Lung (tissue), 12 donors: Measurements from ENCODE around the gene ZG16B. TPM values are rescaled to one million over a fixed set of nuclear protein-coding genes. Genes with fewer than 3 reads are reported as not detected.

Experiments
- ATAC-seq: fragments of 200-7000 bp; cut with Tn5 transposase; one replicate; pipeline ENCODE4 v1.9.1; 2020; ENCODE audit warnings: moderate number of reproducible peaks; ENCODE audit not compliant: insufficient read depth, low FRiP score
- DNase-seq, 3 donors: peaks; one replicate each; pipeline ENCODE4 v3.0.0-alpha.2; 2013 to 2017
- H3K27ac ChIP-seq, 2 donors: one replicate each; pipeline ENCODE4 v1.5.1; 2013; ENCODE audit warnings: mild to moderate bottlenecking in 2 of 2, moderate library complexity in 2 of 2, control low read depth in 1 of 2, inconsistent platforms in 1 of 2, low read depth in 1 of 2, low read length in 1 of 2
- H3K27me3 ChIP-seq, 3 donors: one replicate each; pipeline ENCODE4 v1.5.1; 2013; ENCODE audit warnings: low read length in 2 of 3; ENCODE audit not compliant: control insufficient read depth in 3 of 3, insufficient read depth in 3 of 3
- H3K36me3 ChIP-seq, 4 donors: one replicate each; pipeline ENCODE4 v1.5.1; 2013; ENCODE audit warnings: low read length in 4 of 4, mild to moderate bottlenecking in 1 of 4, moderate library complexity in 1 of 4; ENCODE audit not compliant: control insufficient read depth in 4 of 4, insufficient read depth in 4 of 4
- H3K4me1 ChIP-seq, 5 donors: one replicate each; pipeline ENCODE4 v1.5.1; 2013; ENCODE audit warnings: low read length in 5 of 5, mild to moderate bottlenecking in 2 of 5, moderate library complexity in 1 of 5; ENCODE audit not compliant: control insufficient read depth in 5 of 5, insufficient read depth in 5 of 5
- H3K4me3 ChIP-seq: one replicate; pipeline ENCODE4 v1.5.1; 2013; ENCODE audit warnings: mild to moderate bottlenecking, control low read depth, moderate library complexity
- H3K9ac ChIP-seq, 2 donors: one replicate each; pipeline ENCODE4 v1.5.1; 2013; ENCODE audit warnings: low read length in 2 of 2, control low read depth in 1 of 2; ENCODE audit not compliant: insufficient read depth in 1 of 2
- H3K9me3 ChIP-seq, 4 donors: one replicate each; pipeline ENCODE4 v1.5.1; 2013; ENCODE audit warnings: low read length in 3 of 4, mild to moderate bottlenecking in 1 of 4, moderate library complexity in 1 of 4; ENCODE audit not compliant: control insufficient read depth in 4 of 4, insufficient read depth in 3 of 4
- WGBS, 2 donors: extraction: QIAGEN DNeasy Blood & Tissue Kit; methylation state at CpG; one replicate each; pipeline ENCODE4 v1.1.7; 2013; 5-methylcytosine and 5-hydroxymethylcytosine counted together
- polyA plus RNA-seq, 2 donors: library from polyadenylated mRNA; stranded (reverse); fragments of 200-250 nt; gene quantifications; one replicate each; pipeline ENCODE4 v1.2.1, GENCODE V29; 2013
- total RNA-seq, 2 donors: library from RNA; depleted of rRNA in 1 of 2; stranded (reverse); fragments of >200 nt in 1 of 2; gene quantifications; one replicate each; pipeline ENCODE4 v1.2.1, GENCODE V29; 2014 to 2021
- TF ChIP-seq, protein P1 (sequence below): IDR thresholded peaks from 2 replicates; pipeline ENCODE4 v1.5.1; 2012; ENCODE audit warnings: mild to moderate bottlenecking; ENCODE audit errors: control extremely low read depth, extremely low read depth
- donor health status: control.
- donor health status: control.
- donor health status: Bipolar disorder and iron deficiency.
- donor health status: healthy.
- donor health status: DM: yes; HTN: yes; CAD: no.

Gene ZG16B
- total and polyA plus RNA-seq, 4 donors = 2.1 to 6.1 (median 4.3) TPM

DNA sequence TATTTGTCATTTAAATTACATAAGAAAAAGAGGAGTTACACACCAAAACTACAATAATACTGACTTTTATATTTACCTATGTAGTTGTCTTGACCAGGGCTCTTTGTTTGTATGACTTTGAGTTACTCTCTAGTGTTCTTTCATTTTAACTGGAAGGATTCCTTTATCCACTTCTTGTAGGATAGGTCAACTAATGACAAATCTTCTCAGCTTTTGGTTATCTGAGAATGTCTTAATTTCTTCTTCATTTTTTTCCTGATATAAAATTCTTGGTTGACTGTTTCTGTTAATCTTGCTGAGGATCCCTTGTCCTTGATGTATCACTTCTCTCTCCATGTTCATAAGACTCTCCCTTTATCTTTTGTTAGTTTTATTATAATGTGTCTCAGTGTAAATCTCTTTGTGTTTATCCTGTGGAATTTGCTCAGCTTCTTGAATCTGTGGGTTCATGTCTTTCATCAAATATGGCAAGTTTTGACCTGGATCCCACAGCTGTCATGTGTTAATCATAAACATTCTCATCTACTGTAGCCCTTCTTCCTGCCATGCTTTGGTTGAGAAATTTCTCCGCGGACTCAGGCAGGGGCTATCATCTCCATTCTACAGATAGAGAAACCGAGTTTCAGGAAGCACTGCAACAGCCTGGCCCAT, 26.4 kb upstream of the ZG16B start:
- TF ChIP-seq, protein P1, sequence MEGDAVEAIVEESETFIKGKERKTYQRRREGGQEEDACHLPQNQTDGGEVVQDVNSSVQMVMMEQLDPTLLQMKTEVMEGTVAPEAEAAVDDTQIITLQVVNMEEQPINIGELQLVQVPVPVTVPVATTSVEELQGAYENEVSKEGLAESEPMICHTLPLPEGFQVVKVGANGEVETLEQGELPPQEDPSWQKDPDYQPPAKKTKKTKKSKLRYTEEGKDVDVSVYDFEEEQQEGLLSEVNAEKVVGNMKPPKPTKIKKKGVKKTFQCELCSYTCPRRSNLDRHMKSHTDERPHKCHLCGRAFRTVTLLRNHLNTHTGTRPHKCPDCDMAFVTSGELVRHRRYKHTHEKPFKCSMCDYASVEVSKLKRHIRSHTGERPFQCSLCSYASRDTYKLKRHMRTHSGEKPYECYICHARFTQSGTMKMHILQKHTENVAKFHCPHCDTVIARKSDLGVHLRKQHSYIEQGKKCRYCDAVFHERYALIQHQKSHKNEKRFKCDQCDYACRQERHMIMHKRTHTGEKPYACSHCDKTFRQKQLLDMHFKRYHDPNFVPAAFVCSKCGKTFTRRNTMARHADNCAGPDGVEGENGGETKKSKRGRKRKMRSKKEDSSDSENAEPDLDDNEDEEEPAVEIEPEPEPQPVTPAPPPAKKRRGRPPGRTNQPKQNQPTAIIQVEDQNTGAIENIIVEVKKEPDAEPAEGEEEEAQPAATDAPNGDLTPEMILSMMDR = no peak
- WGBS, 2 donors = 85 to 86% methylated on average over 3 of the region's 3 CpGs
- DNase-seq (no peak), ATAC-seq (no peak)
- peaks cover 0 to 2% (median 0%) of the 10 kb centered on the region in 3 donors for H3K27me3 ChIP-seq
- H3K36me3 ChIP-seq = no peaks in the 10 kb centered on the region
- peaks cover 0 to 10% (median 3%) of the 10 kb centered on the region in 4 donors for H3K9me3 ChIP-seq
- no peaks in the 10 kb centered on the region for H3K4me1 ChIP-seq
- no peak overlapping the region for H3K9ac ChIP-seq
- H3K27ac ChIP-seq = no peak overlapping the region
- no peak overlapping the region for H3K4me3 ChIP-seq

GRCh38 chr16:2804728-2805127, 25.4 kb upstream of the ZG16B start:
- no peaks in the 10 kb centered on the region for H3K4me1 ChIP-seq
- DNase-seq (no peak), ATAC-seq (no peak)
- TF ChIP-seq, protein P1 = no peak
- H3K36me3 ChIP-seq = no peaks in the 10 kb centered on the region
- peaks cover 0 to 10% (median 3%) of the 10 kb centered on the region in 4 donors for H3K9me3 ChIP-seq
- no peak overlapping the region for H3K27ac ChIP-seq
- H3K27me3 ChIP-seq = peaks cover 0 to 7% (median 0%) of the 10 kb centered on the region in 3 donors
- H3K9ac ChIP-seq = no peak overlapping the region
- WGBS, 2 donors = 85 to 95% methylated on average over 4 of the region's 4 CpGs
- H3K4me3 ChIP-seq = no peak overlapping the region

DNA sequence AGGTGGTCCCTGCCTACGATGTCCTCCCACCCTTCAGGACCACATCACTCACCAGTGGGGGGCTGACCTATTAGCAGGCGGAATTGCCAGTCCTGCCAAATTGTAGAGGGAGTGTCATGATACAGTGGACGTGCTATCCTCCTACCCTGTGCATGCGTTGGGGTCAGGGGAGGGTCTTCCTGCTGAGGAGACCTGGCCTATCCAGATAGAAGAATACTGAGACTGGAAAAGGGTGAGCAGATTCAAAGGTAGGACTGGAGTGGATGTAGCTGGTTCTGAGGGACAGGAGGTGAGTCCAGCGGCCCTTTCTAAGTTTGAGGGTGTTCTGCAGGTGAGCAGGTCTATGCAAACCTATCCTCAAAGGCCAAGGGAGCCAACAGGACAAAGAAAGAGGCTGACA, 23.8 kb upstream of the ZG16B start:
- no peaks in the 10 kb centered on the region for H3K4me1 ChIP-seq
- ATAC-seq (no peak), DNase-seq (no peak)
- H3K4me3 ChIP-seq = no peak overlapping the region
- no peak overlapping the region for H3K9ac ChIP-seq
- TF ChIP-seq, protein P1 = no peak
- H3K36me3 ChIP-seq = no peaks in the 10 kb centered on the region
- 76 to 78% methylated on average over 5 of the region's 5 CpGs for WGBS, 2 donors
- peaks cover 0 to 10% (median 3%) of the 10 kb centered on the region in 4 donors for H3K9me3 ChIP-seq
- H3K27ac ChIP-seq = no peak overlapping the region
- H3K27me3 ChIP-seq = peaks cover 0 to 7% (median 0%) of the 10 kb centered on the region in 3 donors

GRCh38 chr16:2808181-2808580, 21.9 kb upstream of the ZG16B start:
- Histone ChIP-seq H3K27me3 (peaks cover 0 to 7% (median 0%) of the 10 kb centered on the region in 3 donors), H3K9me3 (peaks cover 0 to 10% (median 3%) of the 10 kb centered on the region in 4 donors), H3K4me3 (no peak overlapping the region), H3K27ac (no peak overlapping the region), H3K4me1 (no peaks in the 10 kb centered on the region), H3K36me3 (no peaks in the 10 kb centered on the region), H3K9ac (no peak overlapping the region)
- TF ChIP-seq, protein P1 = no peak
- ATAC-seq = no peak
- no peak for DNase-seq
- WGBS, 2 donors = 89 to 91% methylated on average over 7 of the region's 7 CpGs
